PC-9 (cell line): ENCODE measurements around the gene HAUS3.

ENCODE experiments used
- CTCF ChIP-seq: fragments of 200-600 bp; sonication (generic); conservative IDR thresholded peaks from 2 replicates; pipeline ENCODE4 v1.6.1; 2017; ENCODE audit warnings: mixed run types, antibody characterized with exemption, mild to moderate bottlenecking, moderate library complexity
- EZH2 ChIP-seq: fragments of 200-600 bp; sonication (generic); IDR thresholded peaks from 2 replicates; pipeline ENCODE4 v1.8.0; 2017; ENCODE audit warnings: antibody characterized with exemption, low read depth

- TF ChIP-seq CTCF: no peak
- TF ChIP-seq EZH2: no peak
These were observed 58.9 kb downstream of the HAUS3 start for GRCh38 chr4:2182994-2183393.
